Measurements from ENCODE around the gene GNAZ.
"Not testable (repeated sequence)": the region's sequence is repeated elsewhere in the genome, so short reads cannot be mapped to it uniquely, and the experiment has no call there.

GNAZ gene

DNA sequence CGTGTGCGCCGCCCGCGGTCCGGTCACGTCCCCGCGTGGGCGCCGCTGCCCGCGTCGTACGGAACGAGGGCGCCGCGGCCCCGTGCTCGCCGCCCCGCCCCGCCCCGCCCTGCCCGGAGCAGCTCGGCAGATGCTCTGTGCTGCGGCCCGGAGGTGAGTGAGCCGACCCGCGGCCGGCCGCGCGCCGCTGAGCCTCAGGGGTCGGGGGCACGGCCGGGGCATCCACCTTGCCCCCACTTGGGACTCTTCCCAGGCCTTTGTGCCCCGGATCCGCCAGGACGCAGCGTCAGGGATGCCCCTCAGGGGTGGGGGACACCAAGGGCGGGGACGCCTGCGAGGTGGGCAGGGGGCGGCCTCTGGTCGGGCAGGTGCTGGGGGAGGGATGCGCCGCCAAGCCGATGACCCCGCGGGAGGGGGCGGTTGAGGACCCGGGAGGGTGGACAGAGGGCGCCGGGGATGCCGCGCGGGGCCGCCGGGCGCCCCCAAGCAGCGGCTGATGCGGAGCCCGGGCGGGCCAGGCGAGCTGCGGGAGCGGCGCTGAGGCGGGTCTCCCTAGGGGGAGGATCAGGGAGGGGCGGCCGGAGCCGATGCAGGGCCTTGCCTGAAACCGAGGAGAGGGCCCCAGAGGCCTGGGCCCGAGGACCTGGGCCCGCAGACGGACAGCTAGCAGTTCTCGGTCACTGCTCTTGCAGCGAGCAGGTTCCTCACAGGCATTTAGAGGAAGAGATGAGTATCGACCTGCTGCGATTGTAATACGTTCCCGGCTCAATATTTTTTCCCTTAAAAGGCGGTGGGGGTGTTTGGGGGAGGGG lies at the start of gene GNAZ:
TSS of gene GNAZ (plus strand) at position 102 of the 812 bp plus-strand sequence. CDS start 25,177 bp downstream, outside the sequence.
- DNase-seq = no peak

DNA sequence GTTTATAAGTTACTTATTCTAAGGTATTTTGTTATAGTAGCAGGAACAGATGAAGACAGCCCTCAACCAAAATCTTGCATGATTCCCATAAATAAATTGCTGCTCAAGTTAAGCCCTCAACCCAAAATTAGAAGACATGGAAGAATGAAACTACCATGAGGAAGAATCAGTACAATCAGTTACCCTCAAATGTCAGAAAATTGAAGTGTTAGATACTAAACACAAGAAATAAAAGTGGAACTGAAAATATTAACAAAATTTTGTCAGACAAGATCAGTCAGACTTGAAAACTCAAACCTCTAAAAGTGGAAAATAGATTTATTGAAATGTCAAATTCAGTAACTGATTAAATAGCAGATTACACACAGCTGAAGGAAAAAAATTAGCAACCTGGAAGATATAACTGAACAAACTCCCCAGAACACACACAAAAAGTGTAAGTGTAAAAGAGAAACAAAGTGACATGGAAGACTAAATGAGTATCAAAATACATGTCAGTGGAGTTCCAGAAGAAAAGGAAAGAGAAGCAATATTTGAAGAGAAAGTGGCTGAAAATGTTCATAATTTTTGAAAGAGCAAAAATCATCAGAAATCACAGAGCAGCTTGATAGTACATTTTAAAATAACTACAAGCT lies 49.5 kb upstream of the GNAZ start:
- no peak for DNase-seq

DNA sequence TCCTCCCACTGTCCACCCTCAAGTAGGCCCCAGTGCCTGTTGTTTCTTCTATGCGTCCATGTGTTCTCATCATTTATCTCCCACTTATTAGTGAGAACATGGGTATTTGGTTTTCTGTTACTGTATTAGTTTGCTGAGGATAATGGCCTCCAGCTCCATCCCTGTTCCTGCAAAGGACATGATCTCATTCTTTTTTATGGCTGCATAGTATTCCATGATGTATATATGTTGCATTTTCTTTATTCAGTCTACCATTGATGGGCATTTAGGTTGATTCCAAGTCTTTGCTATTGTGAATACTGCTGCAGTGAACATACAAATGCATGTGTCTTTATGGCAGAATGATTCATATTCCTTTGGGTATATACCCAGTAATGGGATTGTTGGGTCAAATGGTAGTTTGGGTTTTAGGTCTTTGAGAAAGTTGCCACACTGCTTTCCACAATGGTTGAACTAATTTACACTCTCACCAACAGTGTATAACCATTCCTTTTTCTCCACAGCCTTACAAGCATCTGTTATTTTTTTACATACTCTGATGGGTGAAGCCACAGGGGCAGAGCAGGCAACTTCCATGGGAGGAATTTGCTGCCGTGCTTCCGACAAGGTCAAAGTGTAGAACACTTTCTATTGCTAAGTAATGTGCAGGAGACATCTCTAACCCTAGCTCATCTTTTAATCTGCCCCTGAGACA lies 48.5 kb upstream of the GNAZ start:
- DNase-seq = not testable (repeated sequence)

DNA sequence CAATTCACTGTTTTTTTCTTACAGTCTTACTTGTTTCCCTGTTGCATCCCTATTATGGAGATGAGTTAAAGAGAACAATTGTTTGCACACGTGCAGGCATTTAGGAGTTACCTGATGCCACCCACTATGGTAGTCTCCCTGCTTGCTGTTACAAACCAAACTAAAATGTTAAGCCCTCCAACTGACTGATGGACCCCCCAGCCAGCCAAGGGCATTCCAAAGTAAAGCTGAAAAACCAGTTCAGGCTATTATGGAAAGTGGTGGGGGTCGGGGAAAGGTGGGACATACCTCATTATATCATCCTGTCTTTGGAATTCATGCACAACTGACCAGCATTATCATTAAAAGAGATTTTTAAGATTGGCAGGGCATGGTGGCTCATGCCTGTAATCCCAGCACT lies 47.0 kb upstream of the GNAZ start:
- no peak for DNase-seq

DNA sequence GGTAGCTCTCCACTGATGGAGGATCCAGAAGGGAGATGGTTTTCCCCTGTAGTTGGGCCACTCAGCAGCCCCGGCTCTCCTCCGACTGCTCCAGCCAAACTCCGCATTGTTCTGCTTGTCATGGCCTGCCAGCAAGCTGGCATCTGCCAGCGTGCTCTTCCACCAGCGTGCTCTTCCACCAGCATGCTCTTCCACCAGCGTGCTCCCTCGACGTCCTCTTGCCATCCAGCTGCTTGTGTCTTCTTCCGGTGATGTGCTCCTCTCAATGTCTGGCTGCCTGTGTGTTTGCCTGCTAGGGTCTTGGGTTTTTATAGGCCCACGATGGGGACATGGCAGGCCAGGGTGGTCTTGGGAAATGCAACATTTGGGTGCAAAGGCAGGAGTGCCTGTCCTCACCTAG lies 43.5 kb upstream of the GNAZ start:
- no peak for DNase-seq

DNA sequence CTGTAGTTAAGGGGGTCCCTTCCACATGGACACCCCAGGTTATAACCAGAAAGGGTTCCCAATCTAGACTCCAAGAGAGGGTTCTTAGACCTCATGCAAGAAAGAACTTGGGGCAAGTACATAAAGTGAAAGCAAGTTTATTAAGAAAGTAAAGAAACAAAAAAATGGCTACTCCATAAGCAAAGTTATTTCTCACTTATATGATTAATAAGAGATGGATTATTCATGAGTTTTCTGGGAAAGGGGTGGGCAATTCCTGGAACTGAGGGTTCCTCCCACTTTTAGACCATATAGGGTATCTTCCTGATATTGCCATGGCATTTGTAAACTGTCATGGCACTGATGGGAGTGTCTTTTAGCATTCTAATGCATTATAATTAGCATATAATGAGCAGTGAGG lies 42.5 kb upstream of the GNAZ start:
- DNase-seq = not testable (repeated sequence)

DNA sequence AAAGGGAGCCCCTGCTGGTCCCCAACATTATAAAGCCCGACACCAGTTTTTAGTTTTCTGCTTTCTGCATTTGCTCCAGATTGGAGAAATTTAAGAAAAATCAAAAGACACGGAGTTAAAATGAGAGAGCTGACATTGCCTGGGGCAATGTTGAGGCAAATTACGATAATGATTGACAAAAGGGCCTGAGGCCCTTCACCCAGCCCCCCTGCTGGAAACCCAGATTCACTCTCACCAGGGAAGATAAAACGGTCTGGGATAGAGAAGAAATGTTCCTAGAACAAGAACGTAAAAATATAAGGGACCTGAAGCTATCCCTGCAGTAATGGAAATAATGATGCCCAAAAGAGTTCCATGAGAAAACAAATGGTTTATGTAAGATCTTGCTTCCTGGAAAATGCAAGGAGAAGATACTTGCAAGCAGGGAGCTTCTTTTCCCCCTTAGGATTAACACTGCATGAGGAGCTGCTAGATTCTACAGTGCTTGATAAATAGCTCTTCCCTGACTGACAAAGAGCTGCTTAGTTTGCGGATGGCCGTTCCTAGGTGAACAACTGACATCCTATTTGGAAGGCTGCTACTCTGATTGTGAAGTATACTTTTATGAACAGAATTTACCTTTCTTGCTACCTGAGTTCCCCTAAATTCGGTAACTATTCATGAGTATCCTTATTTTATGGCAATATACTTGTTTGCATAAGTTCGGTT lies 40.6 kb upstream of the GNAZ start:
- DNase-seq = no peak

DNA sequence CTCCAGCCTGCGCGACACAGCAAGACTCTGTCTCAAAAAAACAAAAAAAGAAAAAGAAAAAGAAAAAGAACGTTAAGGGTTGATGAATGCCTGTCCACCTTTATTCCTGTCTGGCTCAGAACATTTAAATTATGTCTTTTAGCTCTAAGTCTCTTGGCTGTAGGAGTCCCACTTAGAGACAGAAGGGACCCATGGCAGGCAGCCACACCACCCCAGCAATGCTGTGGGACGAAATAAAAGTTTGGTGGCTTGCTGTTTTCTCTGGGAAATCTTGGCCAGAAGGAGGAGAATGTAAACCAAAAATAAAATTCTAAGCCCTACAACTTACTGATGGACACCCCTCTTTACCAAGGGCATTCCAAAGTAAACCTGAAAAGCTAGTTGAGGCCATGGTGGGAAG lies 38.9 kb upstream of the GNAZ start:
- no peak for DNase-seq

DNA sequence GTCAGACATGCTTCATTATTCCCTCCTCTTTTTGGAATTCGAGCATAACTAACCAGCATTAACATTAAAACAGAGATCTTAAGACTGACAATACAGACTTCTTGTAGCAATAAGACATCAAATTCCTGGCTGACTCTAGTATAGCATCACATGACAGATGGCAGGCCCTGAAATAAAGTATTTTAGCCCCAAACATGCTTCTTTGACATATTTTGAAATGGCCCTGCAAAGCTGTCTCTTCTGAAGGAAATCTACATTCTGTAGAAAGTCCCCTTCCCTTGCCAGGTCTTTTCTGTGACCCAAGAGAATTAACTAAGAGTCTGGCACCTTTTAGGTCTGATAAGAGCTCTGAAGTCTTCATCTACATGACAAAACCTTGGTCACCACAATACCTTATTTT lies 38.5 kb upstream of the GNAZ start:
- no peak for DNase-seq

DNA sequence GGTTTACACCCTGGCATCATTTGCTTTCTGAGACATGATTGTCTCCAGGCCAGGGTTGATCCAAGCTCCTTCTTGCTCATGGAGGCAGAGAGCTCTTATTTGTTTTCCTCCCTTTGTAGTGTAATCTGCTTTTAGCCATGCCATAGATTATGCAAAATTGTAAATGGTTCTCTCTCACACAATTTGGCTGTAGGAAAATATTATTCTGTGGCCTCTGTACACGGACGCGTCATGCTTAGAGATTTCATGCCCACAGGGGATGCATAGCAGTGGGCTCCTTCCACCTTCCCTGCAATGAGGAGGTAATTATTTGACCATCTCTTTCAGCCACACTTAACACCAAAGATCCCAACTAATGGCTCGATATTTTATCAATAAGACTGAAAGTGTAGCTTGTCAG lies 37.7 kb upstream of the GNAZ start:
- no peak for DNase-seq

DNA sequence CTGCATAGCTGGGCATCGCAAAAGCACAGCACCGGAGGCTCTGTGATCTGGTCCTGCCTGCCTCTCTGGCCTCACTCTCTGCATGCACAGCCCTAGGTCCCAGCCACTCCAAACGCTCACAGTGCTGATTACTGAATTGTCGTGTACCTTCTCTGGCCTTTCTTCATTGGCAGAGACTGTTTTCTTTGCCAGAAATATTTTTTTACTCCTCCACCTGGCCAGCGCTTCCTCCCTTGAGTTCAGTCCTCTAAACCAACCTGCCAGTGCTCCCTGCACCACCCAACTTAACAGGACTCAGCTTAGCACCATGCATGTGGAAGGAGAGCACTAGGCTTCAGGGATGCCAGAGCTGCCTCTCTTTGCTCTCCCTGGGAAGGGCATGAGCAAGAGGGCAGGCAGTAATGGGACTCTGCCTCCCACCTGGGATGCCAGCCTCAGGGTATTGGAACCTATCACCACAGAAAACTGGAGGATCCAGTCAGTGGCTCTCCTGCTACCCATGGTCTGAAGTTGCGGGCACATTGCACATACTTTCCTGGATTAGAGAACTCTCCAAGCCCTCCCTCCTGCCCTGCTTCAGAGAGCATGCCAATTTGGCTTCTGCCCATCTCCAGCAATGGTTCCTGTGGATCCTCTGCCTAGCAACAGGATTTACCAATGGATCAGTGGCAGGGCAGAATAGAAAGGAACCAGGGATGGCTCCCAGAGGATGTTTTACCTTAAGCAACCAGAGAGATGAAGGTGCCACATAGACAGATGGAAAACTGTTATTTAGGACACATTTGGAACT lies 37.0 kb upstream of the GNAZ start:
- no peak for DNase-seq

DNA sequence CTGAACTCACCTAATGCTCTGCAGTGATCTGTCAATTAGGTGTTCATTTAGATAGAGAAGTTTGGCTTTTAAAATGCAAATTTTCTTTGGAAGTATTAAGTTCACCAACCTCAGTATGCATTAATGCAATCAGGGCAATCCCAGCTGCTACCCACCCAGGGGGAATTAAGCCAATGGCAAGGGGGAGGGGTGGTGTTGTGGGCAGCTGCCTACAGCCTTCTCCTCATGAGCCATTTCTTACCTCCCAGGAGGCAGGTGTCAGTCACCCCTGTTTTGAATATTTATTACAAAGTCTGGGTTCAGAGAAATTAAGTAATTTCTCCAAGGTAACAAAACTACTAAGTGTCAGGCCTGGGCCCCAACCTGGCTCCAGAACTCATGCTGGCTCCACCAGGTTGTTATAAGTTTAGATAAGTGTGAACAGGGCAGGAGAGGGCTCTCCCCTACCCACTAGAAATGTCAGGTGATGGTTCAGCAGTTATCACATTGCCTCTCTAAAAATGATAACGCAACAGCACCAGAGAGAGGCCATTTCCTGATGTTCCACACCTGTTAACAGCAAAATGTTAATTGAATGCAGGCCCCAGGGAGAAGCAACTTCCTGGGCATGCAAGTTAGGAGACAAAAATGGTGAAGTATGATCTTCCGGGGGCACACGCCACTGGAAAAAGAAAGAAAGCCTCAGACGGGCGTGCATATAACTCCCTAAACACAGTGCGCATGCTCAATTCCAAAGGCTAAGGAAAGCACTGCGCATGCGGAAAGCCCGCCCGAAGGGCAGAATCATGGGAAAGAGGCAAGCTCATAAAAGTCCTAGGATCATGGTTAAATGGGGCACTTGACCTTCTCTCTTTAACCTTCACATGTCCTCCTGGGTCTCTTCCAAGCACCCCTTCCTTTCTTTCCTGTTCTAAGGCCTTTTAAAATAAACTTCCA lies 35.4 kb upstream of the GNAZ start:
- no peak for DNase-seq

DNA sequence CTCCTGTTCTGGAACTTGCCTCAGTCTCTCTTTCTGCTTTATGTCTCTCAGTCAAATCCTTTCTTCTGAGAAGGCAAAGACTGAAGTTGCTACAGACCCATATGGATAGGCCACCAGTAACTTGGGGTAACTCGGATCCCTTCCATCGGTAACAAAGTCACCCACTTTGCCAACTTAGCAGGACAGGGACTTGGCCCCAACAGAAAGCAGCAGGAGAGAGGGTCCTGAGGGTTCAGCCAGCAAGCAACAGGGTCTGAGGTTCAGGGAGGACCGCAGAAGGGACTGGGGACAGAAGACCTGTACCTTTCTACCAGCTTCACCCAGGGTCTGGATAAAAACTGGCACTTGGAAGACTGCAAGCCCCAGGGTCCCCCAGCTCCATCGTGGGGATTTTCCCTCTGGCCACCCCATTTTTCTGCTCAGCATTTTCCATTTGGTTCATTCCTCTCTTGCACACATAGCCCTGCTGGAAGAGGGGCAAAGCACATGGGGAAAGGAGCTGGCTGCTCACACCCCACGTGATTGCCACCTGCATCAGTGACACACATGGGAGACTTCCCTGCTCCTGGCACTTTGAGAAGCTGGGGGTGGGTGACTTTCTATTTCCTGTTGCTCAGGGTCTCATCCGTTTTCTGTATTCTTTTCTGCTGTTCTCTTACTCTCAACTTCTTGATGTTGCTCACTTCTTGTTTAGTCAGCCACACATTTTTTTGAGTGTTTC lies 34.6 kb upstream of the GNAZ start:
- no peak for DNase-seq

DNA sequence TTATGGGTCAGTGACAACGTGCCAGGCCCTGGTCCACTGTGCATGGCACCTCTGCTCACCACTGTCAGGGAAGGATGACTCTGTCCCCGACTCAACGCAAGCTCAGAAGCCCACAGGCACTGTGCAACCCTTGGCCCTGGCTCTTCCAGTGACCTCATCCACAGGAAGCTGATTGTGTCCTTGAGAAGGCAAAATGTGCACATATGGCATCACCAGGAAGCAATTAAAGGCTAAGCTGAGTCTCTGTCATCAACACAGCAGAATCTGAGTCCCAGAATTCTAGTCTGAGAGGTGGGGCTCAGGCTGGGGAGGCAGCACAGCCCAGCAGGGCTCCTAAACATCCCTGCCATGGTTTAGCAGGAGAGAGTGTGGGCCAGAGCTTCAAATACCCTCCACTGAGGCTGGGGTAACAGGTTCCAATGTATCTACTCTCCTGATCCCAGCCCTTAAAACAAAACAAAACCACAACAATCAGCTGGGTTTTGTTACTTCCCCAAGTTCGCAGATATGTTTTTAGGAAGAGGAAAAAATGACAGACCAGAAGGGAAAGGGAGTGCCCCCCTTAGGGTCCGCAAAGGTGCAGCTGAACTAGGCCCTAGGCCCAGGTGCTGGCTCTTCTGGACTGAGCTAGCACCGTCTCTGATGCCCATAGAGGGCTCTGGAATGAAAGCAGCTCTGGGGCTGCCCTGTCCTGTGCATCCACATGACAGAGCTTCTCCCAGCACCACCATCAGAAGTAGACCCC lies 33.5 kb upstream of the GNAZ start:
- DNase-seq = no peak

DNA sequence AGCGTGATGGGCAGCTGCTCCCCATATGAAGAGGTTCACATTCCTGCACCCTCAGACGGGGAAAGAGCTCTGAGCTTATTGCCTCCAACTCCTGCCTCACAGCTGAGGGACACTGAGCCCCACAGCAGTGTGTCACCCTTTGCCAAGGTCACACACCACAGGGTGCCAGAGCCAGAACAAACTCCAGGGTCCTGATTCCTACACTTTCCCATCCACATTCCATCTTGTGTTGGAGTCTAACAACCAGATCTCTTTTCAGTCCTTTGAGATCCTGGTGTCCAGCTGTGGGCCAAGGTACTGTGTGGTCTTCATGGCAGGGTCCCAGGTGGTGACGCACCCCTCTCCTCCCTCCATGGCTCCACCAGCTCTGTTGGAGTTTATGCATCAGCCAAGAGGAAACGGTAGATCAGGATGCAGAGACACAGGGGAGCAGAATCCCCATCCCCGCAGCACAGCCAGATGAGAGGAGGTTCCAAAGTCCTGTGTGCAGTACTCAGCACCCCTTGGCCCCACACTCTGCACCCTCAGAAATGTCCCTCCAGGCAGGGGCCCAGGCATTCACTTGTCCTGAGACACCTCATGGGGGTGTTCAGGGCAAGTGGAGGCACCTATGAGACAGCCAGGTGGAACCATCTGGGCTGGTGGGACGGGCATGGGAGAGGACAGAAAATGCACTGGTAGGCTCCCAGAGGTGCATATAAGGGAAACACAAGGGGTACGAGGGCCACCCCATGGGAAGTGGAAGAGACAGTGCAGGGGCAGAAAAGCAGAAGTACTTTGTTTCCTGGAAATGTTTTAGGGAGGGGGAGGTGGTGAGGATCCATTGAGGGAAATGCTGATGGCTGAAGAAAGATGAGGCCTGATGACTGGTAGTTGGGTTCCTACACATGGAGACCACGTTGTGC lies 32.6 kb upstream of the GNAZ start:
- DNase-seq = no peak

DNA sequence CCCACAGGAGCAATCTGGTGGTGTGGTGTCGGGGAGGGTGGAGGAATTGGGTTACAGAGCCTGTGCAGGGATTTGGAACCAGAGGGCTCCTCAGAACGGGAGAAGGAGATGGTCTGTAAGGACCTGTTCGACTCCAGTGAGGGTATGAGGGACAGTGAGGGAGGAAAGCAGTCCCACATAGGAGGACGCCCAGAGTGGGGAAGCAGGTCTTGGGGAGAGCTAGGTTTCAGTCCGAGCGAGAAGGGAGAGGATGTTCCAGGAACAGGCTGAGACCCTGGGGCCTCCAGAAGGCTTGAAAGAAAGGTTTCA lies 32.0 kb upstream of the GNAZ start:
- no peak for DNase-seq

DNA sequence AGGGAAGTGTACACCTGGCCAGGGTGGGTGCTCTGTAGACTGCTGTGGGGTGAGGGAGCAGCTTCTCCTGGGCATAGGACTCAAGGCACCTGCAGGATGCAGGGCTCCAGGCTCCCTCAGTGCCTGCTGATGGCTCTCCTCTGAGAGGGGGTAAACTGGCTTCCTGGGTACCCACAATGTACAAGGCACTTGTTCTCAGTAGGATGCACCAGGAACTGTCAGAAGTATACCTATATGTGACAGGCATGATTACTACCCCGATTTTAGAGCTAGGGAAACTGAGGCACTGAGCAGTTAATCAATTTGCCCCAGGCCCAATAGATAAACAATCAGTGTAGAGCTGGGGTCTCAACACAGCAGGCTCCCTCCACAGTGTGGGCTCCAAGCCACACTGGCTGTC lies 31.4 kb upstream of the GNAZ start:
- no peak for DNase-seq

DNA sequence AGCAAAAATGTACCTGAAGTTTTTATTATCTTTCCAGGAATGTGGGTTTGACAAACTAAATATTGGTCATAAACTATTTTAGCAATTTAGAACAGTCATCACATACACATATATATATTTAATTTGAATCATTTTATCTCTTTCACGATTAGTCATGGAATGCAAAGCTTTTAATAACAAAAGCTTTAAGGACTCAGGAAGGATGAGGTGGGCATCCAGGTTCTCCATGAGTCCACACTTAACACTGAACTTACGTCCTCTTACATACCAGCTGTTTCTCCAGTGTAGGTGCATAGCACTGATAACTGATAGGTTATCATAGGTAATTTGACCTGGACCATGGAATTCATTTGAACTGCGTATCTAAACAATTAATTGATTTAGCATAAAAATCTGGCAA lies 28.1 kb upstream of the GNAZ start:
- no peak for DNase-seq

DNA sequence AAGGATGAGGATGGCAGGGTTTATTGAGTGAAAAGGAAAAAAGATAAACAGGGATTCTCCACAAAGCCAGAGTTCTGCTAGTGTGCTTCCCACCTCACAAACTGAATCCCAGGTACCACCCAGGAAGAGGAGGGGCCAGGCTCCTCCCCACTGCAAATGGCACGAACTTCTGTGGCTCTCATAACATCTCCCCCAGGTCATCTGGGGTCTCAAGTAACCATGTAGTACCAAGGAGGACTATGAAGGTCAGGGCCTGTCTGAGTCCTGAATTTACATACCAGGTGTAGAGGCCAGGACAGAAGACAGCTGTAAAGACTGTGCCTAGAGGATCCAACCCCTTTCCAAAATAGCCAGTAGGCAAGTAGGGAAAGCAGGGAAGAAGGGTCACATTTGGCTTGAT lies 25.7 kb upstream of the GNAZ start:
- no peak for DNase-seq
